Left lung (tissue), 10 donors: ENCODE data around the gene COX19. TPM values are rescaled to one million over a fixed set of nuclear protein-coding genes. Genes with fewer than 3 reads are reported as not detected.

Experiments
- ATAC-seq: fragments of 200-7000 bp; cut with Tn5 transposase; one replicate; pipeline ENCODE4 v1.9.1; 2020; ENCODE audit warnings: moderate library complexity
- DNase-seq, 4 donors: peaks; one replicate each; pipeline ENCODE4 v3.0.0-alpha.2; 2013 to 2020
- H3K27ac ChIP-seq, 2 donors: fragments of 200-600 bp; sonication (generic) in 1 of 2; one replicate each; pipeline versions ENCODE4 v1.5.0 to v1.8.0; 2020 to 2021
- H3K27me3 ChIP-seq, 2 donors: fragments of 200-600 bp; sonication (generic) in 1 of 2; one replicate each; pipeline versions ENCODE4 v1.5.0 to v1.8.0; 2020 to 2021
- H3K36me3 ChIP-seq, 2 donors: fragments of 200-600 bp; sonication (generic) in 1 of 2; one replicate each; pipeline versions ENCODE4 v1.5.0 to v1.8.0; 2020 to 2021
- H3K4me1 ChIP-seq, 2 donors: fragments of 200-600 bp; one replicate each; pipeline ENCODE4 v1.8.0; 2021
- H3K4me3 ChIP-seq, 2 donors: fragments of 200-600 bp; sonication (generic) in 1 of 2; one replicate each; pipeline versions ENCODE4 v1.5.0 to v1.8.0; 2020 to 2021; ENCODE audit warnings: mild to moderate bottlenecking in 1 of 2
- H3K9me3 ChIP-seq, 2 donors: fragments of 200-600 bp; sonication (generic) in 1 of 2; one replicate each; pipeline versions ENCODE4 v1.5.0 to v1.8.0; 2020 to 2021
- intact Hi-C, 2 donors: fragments of 100-400 bp; cut with DNase I; formaldehyde crosslinking; loops; one replicate each; pipeline versions ENCODE4 v1.11.2 to v1.14.2; 2022
- polyA plus RNA-seq, 6 donors: library from polyadenylated mRNA; unstranded; fragments of 120-200 nt; gene quantifications; one replicate each; pipeline ENCODE4 v1.2.1, GENCODE V29; 2013; ENCODE audit not compliant: insufficient read length in 6 of 6
- total RNA-seq, 2 donors: library from RNA; stranded (reverse); fragmentation: NEBNext Ultra II Directional; extraction: Animal tissue kit (Norgen Biotek cat#: 25700); gene quantifications; one replicate each; pipeline ENCODE4 v1.2.1, GENCODE V29; 2021
- TF ChIP-seq, protein P1 (sequence below), 2 donors: fragments of 200-600 bp; sonication (generic) in 1 of 2; IDR thresholded peaks; one replicate each; pipeline versions ENCODE4 v1.5.0 to v1.8.0; 2021; ENCODE audit warnings: antibody characterized with exemption in 2 of 2
- donor health status: DM: no; HTN: yes; CAD: no.
- donor health status: DM: no; HTN: no; CAD: no.

Gene COX19
- total and polyA plus RNA-seq, 8 donors = 9.1 to 18.1 (median 16.4) TPM

DNA sequence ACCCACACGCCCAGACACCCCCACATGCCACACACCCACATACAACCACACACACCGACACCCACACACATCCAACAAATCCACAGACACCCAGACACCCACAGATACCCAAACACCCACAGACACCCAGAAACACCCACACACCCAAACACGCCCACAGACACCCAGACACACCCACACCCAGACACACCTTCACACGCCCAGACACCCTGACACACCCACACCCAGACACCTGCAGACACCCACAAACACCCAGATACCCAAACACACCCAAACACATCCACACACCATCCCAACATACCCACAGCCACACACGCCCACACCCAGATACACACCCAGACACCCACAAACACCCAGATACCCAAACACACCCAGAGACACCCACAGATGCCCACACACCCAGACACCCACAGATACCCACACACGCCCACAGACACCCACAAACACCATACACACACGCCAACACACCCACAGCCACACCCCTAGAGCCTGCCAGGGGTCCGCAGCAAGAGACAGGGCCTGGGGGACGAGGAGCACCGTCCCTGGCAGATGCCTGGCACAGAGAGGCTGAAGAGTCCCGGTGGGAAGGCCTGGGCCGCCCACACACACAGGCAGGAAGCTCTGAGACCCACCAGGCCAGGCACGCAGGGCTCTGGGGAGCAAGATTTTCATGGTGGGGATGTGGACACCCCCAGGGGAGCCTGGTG is 36.1 kb upstream of the COX19 start:
- Histone ChIP-seq H3K27me3 (no peaks in the 10 kb centered on the region), H3K4me3 (no peak overlapping the region), H3K36me3 (peaks cover 0 to 29% of the 10 kb centered on the region in 2 donors), H3K27ac (no peak overlapping the region), H3K4me1 (no peaks in the 10 kb centered on the region), H3K9me3 (no peaks in the 10 kb centered on the region)
- intact Hi-C loops = no loop called here
- TF ChIP-seq, protein P1, sequence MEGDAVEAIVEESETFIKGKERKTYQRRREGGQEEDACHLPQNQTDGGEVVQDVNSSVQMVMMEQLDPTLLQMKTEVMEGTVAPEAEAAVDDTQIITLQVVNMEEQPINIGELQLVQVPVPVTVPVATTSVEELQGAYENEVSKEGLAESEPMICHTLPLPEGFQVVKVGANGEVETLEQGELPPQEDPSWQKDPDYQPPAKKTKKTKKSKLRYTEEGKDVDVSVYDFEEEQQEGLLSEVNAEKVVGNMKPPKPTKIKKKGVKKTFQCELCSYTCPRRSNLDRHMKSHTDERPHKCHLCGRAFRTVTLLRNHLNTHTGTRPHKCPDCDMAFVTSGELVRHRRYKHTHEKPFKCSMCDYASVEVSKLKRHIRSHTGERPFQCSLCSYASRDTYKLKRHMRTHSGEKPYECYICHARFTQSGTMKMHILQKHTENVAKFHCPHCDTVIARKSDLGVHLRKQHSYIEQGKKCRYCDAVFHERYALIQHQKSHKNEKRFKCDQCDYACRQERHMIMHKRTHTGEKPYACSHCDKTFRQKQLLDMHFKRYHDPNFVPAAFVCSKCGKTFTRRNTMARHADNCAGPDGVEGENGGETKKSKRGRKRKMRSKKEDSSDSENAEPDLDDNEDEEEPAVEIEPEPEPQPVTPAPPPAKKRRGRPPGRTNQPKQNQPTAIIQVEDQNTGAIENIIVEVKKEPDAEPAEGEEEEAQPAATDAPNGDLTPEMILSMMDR (IDR thresholded peaks at IDR 0.05) = no peak
- ATAC-seq (no peak), DNase-seq (no peak)

DNA sequence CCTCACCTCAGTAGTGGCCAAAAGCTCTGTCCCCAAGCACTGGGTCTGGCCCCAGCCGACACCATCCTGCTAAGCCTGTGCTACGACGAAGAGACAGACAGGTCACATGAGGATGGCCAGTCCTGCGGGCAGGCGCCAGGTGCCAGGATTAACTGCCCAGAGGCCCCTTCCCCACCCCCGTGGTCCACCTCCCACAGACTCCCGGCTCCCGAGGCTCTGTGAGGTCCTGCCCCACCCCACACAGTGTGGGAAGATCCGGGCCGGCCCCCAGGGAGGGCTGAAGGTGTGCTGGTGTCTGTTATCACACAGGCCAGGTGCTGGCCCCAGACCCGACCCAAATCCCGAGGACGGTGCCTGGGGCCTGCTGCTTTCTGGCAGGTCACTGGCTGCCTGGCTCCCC is 34.9 kb upstream of the COX19 start:
- DNase-seq = no peak
- Histone ChIP-seq H3K4me1 (no peaks in the 10 kb centered on the region), H3K9me3 (no peaks in the 10 kb centered on the region), H3K27me3 (no peaks in the 10 kb centered on the region), H3K4me3 (no peak overlapping the region), H3K36me3 (peaks cover 0 to 29% of the 10 kb centered on the region in 2 donors), H3K27ac (no peak overlapping the region)
- TF ChIP-seq, protein P1 (IDR thresholded peaks at IDR 0.05) = no peak
- intact Hi-C loops = no loop called here
- no peak for ATAC-seq

DNA sequence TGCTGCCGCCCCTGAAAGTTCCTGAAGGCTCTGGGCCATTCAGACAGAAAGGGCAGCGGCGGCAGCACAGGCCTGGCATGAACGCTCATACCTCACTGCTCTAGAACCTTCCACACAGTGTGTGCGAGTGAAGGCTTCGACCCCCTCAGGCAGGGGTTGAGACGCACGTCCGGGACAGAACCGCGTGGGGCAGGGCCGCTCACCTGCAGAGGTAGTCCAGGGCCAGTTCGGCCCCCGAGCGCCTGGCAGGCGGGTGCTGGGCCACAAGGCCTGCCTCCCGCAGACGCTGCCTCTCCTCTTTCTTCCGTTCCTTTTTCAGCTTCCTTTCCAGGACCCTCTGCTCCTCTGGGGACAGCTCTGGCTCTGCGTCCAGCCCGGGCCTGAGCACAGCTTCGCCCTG is 34.4 kb upstream of the COX19 start:
- DNase-seq = no peak
- TF ChIP-seq, protein P1 (IDR thresholded peaks at IDR 0.05) = no peak
- no peaks in the 10 kb centered on the region for H3K9me3 ChIP-seq
- ATAC-seq = no peak
- no peak overlapping the region for H3K27ac ChIP-seq
- no peaks in the 10 kb centered on the region for H3K27me3 ChIP-seq
- H3K4me1 ChIP-seq = no peaks in the 10 kb centered on the region
- H3K4me3 ChIP-seq = no peak overlapping the region
- intact Hi-C loops = loop anchor here in 1 of 2 donors (10.0 kb wide), 1 partner anchor 145 kb away; no protein-coding TSS in a partner anchor
- peaks cover 0 to 29% of the 10 kb centered on the region in 2 donors for H3K36me3 ChIP-seq

- ATAC-seq (no peak), DNase-seq (no peak)
- intact Hi-C loops = loop anchor here in 1 of 2 donors (10.0 kb wide), 1 partner anchor 146 kb away; no protein-coding TSS in a partner anchor
- Histone ChIP-seq H3K4me3 (no peak overlapping the region), H3K4me1 (no peaks in the 10 kb centered on the region), H3K27ac (no peak overlapping the region), H3K9me3 (no peaks in the 10 kb centered on the region), H3K27me3 (no peaks in the 10 kb centered on the region), H3K36me3 (peaks cover 0 to 29% of the 10 kb centered on the region in 2 donors)
- TF ChIP-seq, protein P1 (IDR thresholded peaks at IDR 0.05) = no peak
Observed at GRCh38 chr7:1008733-1009363, 33.5 kb upstream of the COX19 start.

GRCh38 chr7:1007901-1008300 is 32.6 kb upstream of the COX19 start:
- intact Hi-C loops = loop anchor here in 1 of 2 donors (10.0 kb wide), 1 partner anchor 147 kb away; no protein-coding TSS in a partner anchor
- TF ChIP-seq, protein P1 (IDR thresholded peaks at IDR 0.05) = no peak
- H3K4me3 ChIP-seq = no peak overlapping the region
- H3K27me3 ChIP-seq = no peaks in the 10 kb centered on the region
- ATAC-seq (no peak), DNase-seq (no peak)
- H3K27ac ChIP-seq = no peak overlapping the region
- H3K4me1 ChIP-seq = no peaks in the 10 kb centered on the region
- peaks cover 0 to 29% of the 10 kb centered on the region in 2 donors for H3K36me3 ChIP-seq
- H3K9me3 ChIP-seq = no peaks in the 10 kb centered on the region
